ENCODE measurements around the gene CENPA. TPM values are rescaled to one million over a fixed set of nuclear protein-coding genes. Genes with fewer than 3 reads are reported as not detected.

Gene CENPA
- total RNA-seq, 1 donor from 2014 or later, result 1.3 TPM

- DNase-seq (ENCODE audit: low spot score), result no peak
These were observed 57.2 kb downstream of the CENPA start for GRCh38 chr2:26843041-26843440.

Other genes with a start within 250 kb of the CENPA start
- not detected for gene CIB4, start 144.7 kb upstream of the CENPA start, total RNA-seq
- 9.1 TPM for gene KCNK3, start 93.3 kb upstream of the CENPA start, total RNA-seq
- gene SLC35F6, start 21.8 kb upstream of the CENPA start, total RNA-seq, result 33.0 TPM
- gene DPYSL5, start 62.1 kb downstream of the CENPA start, total RNA-seq, result 0.26 TPM
- gene MAPRE3, start 184.6 kb downstream of the CENPA start, total RNA-seq, result 25.2 TPM
- 80.0 TPM for gene TMEM214, start 246.9 kb downstream of the CENPA start, total RNA-seq

Data from mucosa of gallbladder (tissue), 1 donor.